Body of pancreas (tissue), 4 donors: ENCODE measurements around the gene DLX4. TPM values are rescaled to one million over a fixed set of nuclear protein-coding genes. Genes with fewer than 3 reads are reported as not detected.

Source experiments
- ATAC-seq: fragments of 150-250 bp; one replicate; pipeline ENCODE4 v1.9.1; 2016
- DNase-seq, 4 donors: peaks; one replicate each; pipeline ENCODE4 v3.0.0-alpha.2; 2019
- H3K27ac ChIP-seq, 4 donors: fragments of 200-600 bp; sonication (generic); 1 replicate in 3 of 4; 2 replicates in 1 of 4; pipeline versions ENCODE4 v1.5.1 to v1.6.1; 2016 to 2019; ENCODE audit warnings: mild to moderate bottlenecking in 1 of 4, mixed read lengths in 1 of 4, moderate library complexity in 1 of 4
- H3K27me3 ChIP-seq, 2 donors: fragments of 200-600 bp; sonication (generic); one replicate each; pipeline ENCODE4 v1.6.0; 2016; ENCODE audit warnings: mild to moderate bottlenecking in 1 of 2
- H3K36me3 ChIP-seq, 2 donors: fragments of 200-600 bp; sonication (generic); replicated peaks in 1 of 2; 2 replicates each; pipeline ENCODE4 v1.5.1; 2016; ENCODE audit warnings: low read depth in 2 of 2; ENCODE audit not compliant: insufficient read depth in 1 of 2
- H3K4me1 ChIP-seq: fragments of 200-600 bp; sonication (generic); one replicate; pipeline ENCODE4 v1.6.0; 2016
- H3K4me3 ChIP-seq, 2 donors: fragments of 200-600 bp; sonication (generic); 1 replicate in 1 of 2; 2 replicates in 1 of 2; pipeline ENCODE4 v1.5.1; 2016 to 2019
- H3K9me3 ChIP-seq, 3 donors: fragments of 200-600 bp; sonication (generic); 1 replicate in 2 of 3; 2 replicates in 1 of 3; pipeline ENCODE4 v1.5.1; 2016
- CTCF ChIP-seq, 7 experiments: fragments of 450-650 bp in 4 of 7; fragments of 200-600 bp in 3 of 7; sonication (generic) in 3 of 7; IDR thresholded peaks; one replicate each; pipeline ENCODE4 v1.5.1; 2016 to 2019; ENCODE audit warnings: antibody characterized with exemption in 7 of 7
- POLR2A ChIP-seq, 3 donors: fragments of 450-650 bp; IDR thresholded peaks; one replicate each; pipeline ENCODE4 v1.6.1; 2016; ENCODE audit warnings: antibody characterized with exemption in 3 of 3, mild to moderate bottlenecking in 2 of 3
- WGBS, 2 donors: methylation state at CpG; one replicate each; pipeline ENCODE4 v1.1.5; 2017; 5-methylcytosine and 5-hydroxymethylcytosine counted together
- intact Hi-C: fragments of 100-400 bp; cut with DNase I; formaldehyde crosslinking; loops from one replicate; pipeline ENCODE4 v1.15.1; 2023
- total RNA-seq, 2 donors: library from RNA; depleted of rRNA; stranded (reverse); fragments of >200 nt; gene quantifications; one replicate each; pipeline ENCODE4 v1.1.0, GENCODE V29; 2016

The DLX4 gene
- total RNA-seq, 2 donors from 2014 or later = not detected

GRCh38 chr17:49963309-49963625 lies 5.7 kb upstream of the DLX4 start:
- H3K27me3 ChIP-seq = peaks cover 0 to 30% of the 10 kb centered on the region in 2 donors
- WGBS, 2 donors = 24 to 38% methylated on average over 4 of the region's 4 CpGs
- intact Hi-C loops = no loop called here
- DNase-seq = no peak
- H3K4me3 ChIP-seq = no peak overlapping the region
- H3K9me3 ChIP-seq = no peaks in the 10 kb centered on the region
- H3K4me1 ChIP-seq = peaks cover 15% of the 10 kb centered on the region
- no peaks in the 10 kb centered on the region for H3K36me3 ChIP-seq
- no peak overlapping the region for H3K27ac ChIP-seq
- ATAC-seq = no peak
- TF ChIP-seq POLR2A (IDR thresholded peaks at IDR 0.05) = no peak
- TF ChIP-seq CTCF (IDR thresholded peaks at IDR 0.05) = no peak

DNA sequence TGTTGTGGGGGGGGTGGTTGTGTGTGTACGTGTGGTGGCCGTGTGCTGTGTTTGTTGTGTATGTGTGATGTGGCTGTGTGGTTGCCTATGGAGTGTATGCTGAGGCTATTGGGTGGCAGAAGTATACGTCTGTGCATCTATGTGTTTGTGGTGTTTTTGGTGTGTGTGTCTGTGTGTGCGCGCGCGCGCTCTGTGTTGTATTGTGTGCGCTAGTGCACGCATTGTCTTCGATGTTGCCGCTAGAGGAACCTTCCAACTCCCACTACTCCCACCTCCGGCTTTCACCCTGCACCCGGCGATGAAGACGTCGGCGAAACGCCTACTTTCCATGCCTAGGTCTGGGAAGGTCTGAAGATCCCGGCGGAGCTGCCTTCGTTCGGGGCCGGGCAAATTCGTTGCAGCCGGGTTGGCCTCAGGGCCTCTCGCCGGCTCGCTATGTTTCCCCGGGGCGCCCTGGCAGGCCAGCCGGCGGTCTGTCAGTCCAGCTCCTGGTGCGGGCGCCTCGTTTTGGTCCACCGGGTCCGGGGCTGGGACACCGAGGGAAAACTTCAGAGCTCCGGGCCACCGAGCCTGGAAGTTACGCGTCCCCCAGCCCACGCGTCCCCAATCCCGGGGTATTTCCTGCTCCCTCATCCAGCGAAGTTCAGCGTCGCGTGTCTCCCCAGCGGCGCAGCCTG lies 5.2 kb upstream of the DLX4 start:
- peaks cover 0 to 30% of the 10 kb centered on the region in 2 donors for H3K27me3 ChIP-seq
- H3K9me3 ChIP-seq = no peaks in the 10 kb centered on the region
- H3K27ac ChIP-seq = no peak overlapping the region
- H3K4me1 ChIP-seq = peaks cover 20% of the 10 kb centered on the region
- DNase-seq (peak in 1 of 4 donors; percentile 10), ATAC-seq (no peak)
- H3K4me3 ChIP-seq = no peak overlapping the region
- 6 to 10% methylated on average over 26 to 52 of the region's 52 CpGs for WGBS, 2 donors
- no peak for TF ChIP-seq CTCF (IDR thresholded peaks at IDR 0.05)
- TF ChIP-seq POLR2A (IDR thresholded peaks at IDR 0.05) = no peak
- intact Hi-C loops = no loop called here
- no peaks in the 10 kb centered on the region for H3K36me3 ChIP-seq

DNA sequence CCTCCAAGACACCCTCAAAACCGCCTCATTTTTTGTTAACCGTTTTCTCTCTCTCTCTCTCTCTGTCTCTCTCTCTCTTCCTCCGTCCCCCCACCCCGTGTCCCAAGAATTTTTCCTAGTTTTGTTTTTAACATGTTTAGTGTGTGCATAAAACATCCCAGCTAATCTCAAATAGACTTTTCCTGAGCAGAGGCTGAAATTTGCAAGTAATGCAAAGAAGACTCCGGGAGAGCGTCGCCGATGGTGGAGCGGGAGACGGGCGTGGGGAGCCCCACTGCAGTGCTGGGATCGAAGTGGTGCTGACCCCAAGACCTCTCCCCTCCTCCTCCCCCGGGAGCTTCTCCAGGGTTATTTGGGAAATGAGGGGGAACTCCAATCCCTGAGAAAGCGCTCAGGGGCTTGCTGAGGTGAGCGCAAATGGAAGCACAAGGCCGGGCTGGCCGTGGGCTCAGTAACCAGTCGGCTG lies 4.7 kb upstream of the DLX4 start:
- DNase-seq = no peak
- TF ChIP-seq CTCF (IDR thresholded peaks at IDR 0.05) (no peak), POLR2A (IDR thresholded peaks at IDR 0.05) (no peak)
- no peaks in the 10 kb centered on the region for H3K9me3 ChIP-seq

DNA sequence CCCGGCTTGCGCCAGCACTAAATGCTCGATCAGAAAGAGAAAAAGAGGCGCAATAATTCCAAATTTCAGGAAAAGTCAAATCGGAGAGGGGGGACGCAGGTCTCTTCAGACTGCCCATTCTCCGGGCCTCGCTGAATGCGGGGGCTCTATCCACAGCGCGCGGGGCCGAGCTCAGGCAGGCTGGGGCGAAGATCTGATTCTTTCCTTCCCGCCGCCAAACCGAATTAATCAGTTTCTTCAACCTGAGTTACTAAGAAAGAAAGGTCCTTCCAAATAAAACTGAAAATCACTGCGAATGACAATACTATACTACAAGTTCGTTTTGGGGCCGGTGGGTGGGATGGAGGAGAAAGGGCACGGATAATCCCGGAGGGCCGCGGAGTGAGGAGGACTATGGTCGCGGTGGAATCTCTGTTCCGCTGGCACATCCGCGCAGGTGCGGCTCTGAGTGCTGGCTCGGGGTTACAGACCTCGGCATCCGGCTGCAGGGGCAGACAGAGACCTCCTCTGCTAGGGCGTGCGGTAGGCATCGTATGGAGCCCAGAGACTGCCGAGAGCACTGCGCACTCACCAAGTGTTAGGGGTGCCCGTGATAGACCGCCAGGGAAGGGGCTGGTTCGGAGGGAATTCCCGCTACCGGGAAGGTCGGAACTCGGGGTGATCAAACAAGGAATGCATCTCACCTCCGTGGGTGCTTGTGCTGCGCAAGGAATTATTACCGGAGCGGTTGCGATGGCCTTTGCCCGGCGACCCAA lies 4.0 kb upstream of the DLX4 start:
- no peaks in the 10 kb centered on the region for H3K9me3 ChIP-seq
- H3K27me3 ChIP-seq = peaks cover 0 to 38% of the 10 kb centered on the region in 2 donors
- no peak overlapping the region for H3K4me3 ChIP-seq
- TF ChIP-seq POLR2A (IDR thresholded peaks at IDR 0.05) (no peak), CTCF (IDR thresholded peaks at IDR 0.05) (no peak)
- no peak for DNase-seq
- peaks cover 28% of the 10 kb centered on the region for H3K4me1 ChIP-seq
- 6 to 11% methylated on average over 21 to 52 of the region's 52 CpGs for WGBS, 2 donors
- H3K27ac ChIP-seq = no peak overlapping the region
- no peaks in the 10 kb centered on the region for H3K36me3 ChIP-seq
- no peak for ATAC-seq
- intact Hi-C loops = no loop called here

More for the DNA sequence above, 4.7 kb upstream of the DLX4 start:
- Histone ChIP-seq H3K36me3 (no peaks in the 10 kb centered on the region), H3K4me3 (no peak overlapping the region), H3K27ac (no peak overlapping the region), H3K27me3 (peaks cover 0 to 35% of the 10 kb centered on the region in 2 donors), H3K4me1 (peaks cover 26% of the 10 kb centered on the region)
- intact Hi-C loops = no loop called here
- WGBS, 2 donors = 9 to 13% methylated on average over 17 to 18 of the region's 18 CpGs
- no peak for ATAC-seq
